ENCODE measurements around the gene PRR20G. TPM values are rescaled to one million over a fixed set of nuclear protein-coding genes. Genes with fewer than 3 reads are reported as not detected.
"Not testable (repeated sequence)": the region's sequence is repeated elsewhere in the genome, so short reads cannot be mapped to it uniquely, and the experiment has no call there.

The PRR20G gene
- total RNA-seq, 1 donor from 2014 or later, result not detected

GRCh38 chr3:127304121-127304744 is 16.4 kb upstream of the PRR20G start:
- TF ChIP-seq CTCF (IDR thresholded peaks at IDR 0.05) (no peak), POLR2AphosphoS5 (IDR thresholded peaks at IDR 0.05; ENCODE audit: insufficient read depth in 1 of 2, low read depth in 1 of 2) (no peak), POLR2A (IDR thresholded peaks at IDR 0.05) (no peak)
- no peak for DNase-seq (ENCODE audit: extremely low spot score in 2 of 2)
- Histone ChIP-seq H3K4me1 (no peaks in the 10 kb centered on the region), H3K4me3 (no peak overlapping the region), H3K27ac (peak overlapping the region; percentile 30), H3K27me3 (no peaks in the 10 kb centered on the region), H3K9me3 (no peaks in the 10 kb centered on the region), H3K36me3 (no peaks in the 10 kb centered on the region)
- intact Hi-C loops (cut with DNase I), result no loop called here

- H3K36me3 ChIP-seq, result no peaks in the 10 kb centered on the region
- H3K9me3 ChIP-seq, result no peaks in the 10 kb centered on the region
- H3K27me3 ChIP-seq, result no peaks in the 10 kb centered on the region
- no peak overlapping the region for H3K4me3 ChIP-seq
- no peak for DNase-seq (ENCODE audit: extremely low spot score in 2 of 2)
- TF ChIP-seq POLR2AphosphoS5 (IDR thresholded peaks at IDR 0.05; ENCODE audit: insufficient read depth in 1 of 2, low read depth in 1 of 2) (no peak), CTCF (IDR thresholded peaks at IDR 0.05) (no peak), POLR2A (IDR thresholded peaks at IDR 0.05) (no peak)
- intact Hi-C loops (cut with DNase I), result no loop called here
- no peaks in the 10 kb centered on the region for H3K4me1 ChIP-seq
- H3K27ac ChIP-seq, result no peak overlapping the region
Measured at GRCh38 chr3:127299276-127299675, 11.4 kb upstream of the PRR20G start.

- no peaks in the 10 kb centered on the region for H3K27me3 ChIP-seq
- no peak overlapping the region for H3K27ac ChIP-seq
- H3K4me3 ChIP-seq, result no peak overlapping the region
- no peaks in the 10 kb centered on the region for H3K36me3 ChIP-seq
- H3K9me3 ChIP-seq, result no peaks in the 10 kb centered on the region
- DNase-seq (ENCODE audit: extremely low spot score in 2 of 2), result no peak
- TF ChIP-seq POLR2A (IDR thresholded peaks at IDR 0.05), result no peak
- TF ChIP-seq CTCF (IDR thresholded peaks at IDR 0.05), result no peak
- TF ChIP-seq POLR2AphosphoS5 (IDR thresholded peaks at IDR 0.05; ENCODE audit: insufficient read depth in 1 of 2, low read depth in 1 of 2), result no peak
- intact Hi-C loops (cut with DNase I), result no loop called here
- H3K4me1 ChIP-seq, result no peaks in the 10 kb centered on the region
Measured at GRCh38 chr3:127296959-127297358, 9.1 kb upstream of the PRR20G start.

GRCh38 chr3:127296166-127296565 is 8.3 kb upstream of the PRR20G start:
- Histone ChIP-seq H3K4me3 (no peak overlapping the region), H3K27me3 (no peaks in the 10 kb centered on the region), H3K36me3 (no peaks in the 10 kb centered on the region), H3K9me3 (no peaks in the 10 kb centered on the region), H3K4me1 (no peaks in the 10 kb centered on the region), H3K27ac (no peak overlapping the region)
- no peak for DNase-seq (ENCODE audit: extremely low spot score in 2 of 2)
- TF ChIP-seq POLR2AphosphoS5 (IDR thresholded peaks at IDR 0.05; ENCODE audit: insufficient read depth in 1 of 2, low read depth in 1 of 2) (no peak), CTCF (IDR thresholded peaks at IDR 0.05) (no peak), POLR2A (IDR thresholded peaks at IDR 0.05) (no peak)
- intact Hi-C loops (cut with DNase I), result no loop called here

GRCh38 chr3:127293650-127294049 is 5.8 kb upstream of the PRR20G start:
- H3K27me3 ChIP-seq; H3K4me1 ChIP-seq; H3K36me3 ChIP-seq; H3K27ac ChIP-seq; H3K9me3 ChIP-seq; H3K4me3 ChIP-seq; DNase-seq (ENCODE audit: extremely low spot score in 2 of 2); intact Hi-C loops (cut with DNase I): not testable (repeated sequence)

Measured in vagina (tissue), 2 donors.